Measurements from ENCODE around the gene RFT1.
A peak's percentile ranks its signal among the peaks of the same experiment; 100 is the strongest.

The RFT1 gene

GRCh38 chr3:53130179-53131061 is at the start of gene RFT1:
Gene RFT1 (minus strand): TSS chr3:53130435. CDS start chr3:53130400, 35 bp downstream.
- DNase-seq = peak; percentile 86

- no peak for DNase-seq
These were observed 49.3 kb upstream of the RFT1 start for GRCh38 chr3:53179580-53179979.

- DNase-seq = no peak
These were observed 48.0 kb upstream of the RFT1 start for GRCh38 chr3:53178246-53178645.

GRCh38 chr3:53175613-53176540 is 45.6 kb upstream of the RFT1 start:
- no peak for DNase-seq

GRCh38 chr3:53174346-53175250 is 44.4 kb upstream of the RFT1 start:
- DNase-seq = no peak

GRCh38 chr3:53173107-53173506 is 42.9 kb upstream of the RFT1 start:
- no peak for DNase-seq

GRCh38 chr3:53171827-53172505 is 41.7 kb upstream of the RFT1 start:
- peak; percentile 95 for DNase-seq

- no peak for DNase-seq
These were observed 40.8 kb upstream of the RFT1 start for GRCh38 chr3:53171064-53171418.

- peak; percentile 94 for DNase-seq
These were observed 40.3 kb upstream of the RFT1 start for GRCh38 chr3:53170325-53171063.

GRCh38 chr3:53169832-53170324 is 39.6 kb upstream of the RFT1 start:
- DNase-seq = no peak

GRCh38 chr3:53169045-53169831 is 39.0 kb upstream of the RFT1 start:
- DNase-seq = peak; percentile 94

GRCh38 chr3:53168175-53168923 is 38.1 kb upstream of the RFT1 start:
- DNase-seq = no peak

GRCh38 chr3:53167418-53168174 is 37.4 kb upstream of the RFT1 start:
- DNase-seq = no peak

- peak; percentile 72 for DNase-seq
These were observed 36.6 kb upstream of the RFT1 start for GRCh38 chr3:53166781-53167291.

GRCh38 chr3:53166206-53166605 is 36.0 kb upstream of the RFT1 start:
- no peak for DNase-seq

GRCh38 chr3:53164911-53165310 is 34.7 kb upstream of the RFT1 start:
- no peak for DNase-seq

GRCh38 chr3:53163444-53164387 is 33.5 kb upstream of the RFT1 start:
- DNase-seq = no peak

Measured in GF-D8 (cell line).